Chondrocyte (in vitro differentiated cells): Measurements from ENCODE around the gene TBC1D16. TPM values are rescaled to one million over a fixed set of nuclear protein-coding genes. Genes with fewer than 3 reads are reported as not detected.
"Not testable (repeated sequence)": the region's sequence is repeated elsewhere in the genome, so short reads cannot be mapped to it uniquely, and the experiment has no call there.

Experiments used
- DNase-seq: peaks from one replicate; pipeline ENCODE4 v3.0.0; 2021; ENCODE audit warnings: mixed read lengths, low spot score
- H3K27ac Mint-ChIP-seq: one replicate; pipeline ENCODE4 v1.8.0; 2021; ENCODE audit warnings: mild to moderate bottlenecking, moderate library complexity, mixed read lengths; ENCODE audit not compliant: unreplicated experiment
- H3K27me3 Mint-ChIP-seq: 2 replicates; pipeline ENCODE4 v1.8.0; 2021; ENCODE audit warnings: low read depth, mixed read lengths
- H3K36me3 Mint-ChIP-seq: 2 replicates; pipeline ENCODE4 v1.8.0; 2021; ENCODE audit warnings: low read depth, mixed read lengths
- H3K4me1 Mint-ChIP-seq: 2 replicates; pipeline ENCODE4 v1.8.0; 2021; ENCODE audit warnings: low read depth, mild to moderate bottlenecking, mixed read lengths
- H3K4me3 Mint-ChIP-seq: one replicate; pipeline ENCODE4 v1.8.0; 2021; ENCODE audit warnings: mild to moderate bottlenecking, moderate library complexity, mixed read lengths; ENCODE audit not compliant: unreplicated experiment
- H3K9me3 Mint-ChIP-seq: 2 replicates; pipeline ENCODE4 v1.8.0; 2021; ENCODE audit warnings: low read depth, mixed read lengths
- CTCF ChIP-seq: fragments of 200-600 bp; sonication (generic); IDR thresholded peaks from 2 replicates; pipeline ENCODE4 v1.5.0; 2021; ENCODE audit warnings: antibody characterized with exemption, mild to moderate bottlenecking, moderate library complexity
- total RNA-seq: library from RNA; stranded (reverse); gene quantifications from 3 replicates; pipeline ENCODE4 v1.2.1, GENCODE V29; 2021

Gene TBC1D16
- total RNA-seq, 1 donor from 2014 or later = 51.4 TPM

GRCh38 chr17:79956853-79957252 lies 78.8 kb downstream of the TBC1D16 start:
- Mint-ChIP-seq H3K36me3 (no peaks in the 10 kb centered on the region), H3K4me3 (no peak overlapping the region), H3K27me3 (no peaks in the 10 kb centered on the region), H3K9me3 (peaks cover 4% of the 10 kb centered on the region), H3K27ac (peak overlapping the region; percentile 49), H3K4me1 (peaks cover 64% of the 10 kb centered on the region)
- peak; percentile 53 for DNase-seq
- no peak for TF ChIP-seq CTCF

GRCh38 chr17:79956441-79956735 lies 79.3 kb downstream of the TBC1D16 start:
- not testable (repeated sequence) for H3K36me3 Mint-ChIP-seq, DNase-seq, H3K27me3 Mint-ChIP-seq, H3K9me3 Mint-ChIP-seq, H3K27ac Mint-ChIP-seq, H3K4me3 Mint-ChIP-seq
- H3K4me1 Mint-ChIP-seq = peaks cover 68% of the 10 kb centered on the region

DNA sequence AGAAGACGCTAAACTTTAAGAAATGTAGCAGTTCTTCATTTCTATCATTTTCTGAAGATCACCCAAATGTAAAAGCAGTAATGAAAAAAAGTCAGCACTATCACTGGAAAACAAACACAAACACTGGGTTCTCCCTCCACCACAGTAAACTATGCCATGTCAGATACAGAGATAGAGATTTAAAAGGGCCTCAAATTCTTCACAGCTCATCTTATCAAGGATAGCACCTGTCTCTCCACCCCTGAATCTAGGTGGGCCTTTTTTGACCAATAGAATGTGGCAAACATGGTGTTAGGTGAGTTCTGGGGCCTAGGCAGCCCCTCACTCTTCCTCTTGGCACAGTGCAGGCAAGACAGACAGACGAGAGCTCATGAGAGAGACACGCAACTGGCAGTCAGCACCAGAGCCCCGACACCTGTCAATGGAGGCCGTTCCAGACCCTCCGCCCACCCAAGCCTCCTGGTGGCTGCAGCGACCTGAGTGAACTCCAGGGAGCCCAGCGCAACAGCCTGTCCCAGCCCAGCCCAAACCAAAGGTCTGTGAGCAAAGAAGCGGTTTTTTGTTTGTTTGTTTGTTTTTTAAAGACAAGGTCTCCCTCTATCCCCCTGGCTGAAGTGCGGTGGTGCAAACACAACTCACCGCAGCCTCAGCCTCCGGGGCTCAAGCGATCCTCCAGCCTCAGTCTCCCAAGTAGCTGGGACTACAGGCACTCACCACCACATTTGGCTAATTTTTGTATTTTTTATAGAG lies 79.8 kb downstream of the TBC1D16 start:
- H3K4me3 Mint-ChIP-seq = no peak overlapping the region
- TF ChIP-seq CTCF = no peak
- no peaks in the 10 kb centered on the region for H3K36me3 Mint-ChIP-seq
- no peaks in the 10 kb centered on the region for H3K27me3 Mint-ChIP-seq
- H3K4me1 Mint-ChIP-seq = peaks cover 69% of the 10 kb centered on the region
- peak overlapping the region; percentile 67 for H3K27ac Mint-ChIP-seq
- no peaks in the 10 kb centered on the region for H3K9me3 Mint-ChIP-seq
- DNase-seq = peak; percentile 77

DNA sequence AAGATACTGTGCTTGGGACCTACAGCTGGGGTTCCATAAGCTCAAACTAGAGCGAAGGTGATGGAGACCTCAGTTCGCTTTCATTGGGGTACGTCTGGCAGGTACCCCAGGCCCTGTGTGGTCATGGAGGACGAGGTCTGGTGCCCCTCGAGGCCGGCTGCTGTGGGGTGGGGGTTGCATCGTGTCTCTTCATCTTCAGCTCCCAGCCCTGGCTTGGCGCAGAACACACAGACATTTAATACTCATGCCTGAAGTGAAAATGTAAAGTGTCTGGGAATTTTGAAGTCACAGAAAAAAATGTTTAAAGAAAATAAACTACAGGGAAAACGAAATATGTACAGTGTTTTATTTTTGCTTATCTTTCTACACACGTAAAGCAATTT lies 80.5 kb downstream of the TBC1D16 start:
- Mint-ChIP-seq H3K4me1 (peaks cover 69% of the 10 kb centered on the region), H3K27me3 (no peaks in the 10 kb centered on the region), H3K27ac (peak overlapping the region; percentile 78), H3K36me3 (no peaks in the 10 kb centered on the region), H3K9me3 (no peaks in the 10 kb centered on the region), H3K4me3 (no peak overlapping the region)
- TF ChIP-seq CTCF = no peak
- peak; percentile 67 for DNase-seq

DNA sequence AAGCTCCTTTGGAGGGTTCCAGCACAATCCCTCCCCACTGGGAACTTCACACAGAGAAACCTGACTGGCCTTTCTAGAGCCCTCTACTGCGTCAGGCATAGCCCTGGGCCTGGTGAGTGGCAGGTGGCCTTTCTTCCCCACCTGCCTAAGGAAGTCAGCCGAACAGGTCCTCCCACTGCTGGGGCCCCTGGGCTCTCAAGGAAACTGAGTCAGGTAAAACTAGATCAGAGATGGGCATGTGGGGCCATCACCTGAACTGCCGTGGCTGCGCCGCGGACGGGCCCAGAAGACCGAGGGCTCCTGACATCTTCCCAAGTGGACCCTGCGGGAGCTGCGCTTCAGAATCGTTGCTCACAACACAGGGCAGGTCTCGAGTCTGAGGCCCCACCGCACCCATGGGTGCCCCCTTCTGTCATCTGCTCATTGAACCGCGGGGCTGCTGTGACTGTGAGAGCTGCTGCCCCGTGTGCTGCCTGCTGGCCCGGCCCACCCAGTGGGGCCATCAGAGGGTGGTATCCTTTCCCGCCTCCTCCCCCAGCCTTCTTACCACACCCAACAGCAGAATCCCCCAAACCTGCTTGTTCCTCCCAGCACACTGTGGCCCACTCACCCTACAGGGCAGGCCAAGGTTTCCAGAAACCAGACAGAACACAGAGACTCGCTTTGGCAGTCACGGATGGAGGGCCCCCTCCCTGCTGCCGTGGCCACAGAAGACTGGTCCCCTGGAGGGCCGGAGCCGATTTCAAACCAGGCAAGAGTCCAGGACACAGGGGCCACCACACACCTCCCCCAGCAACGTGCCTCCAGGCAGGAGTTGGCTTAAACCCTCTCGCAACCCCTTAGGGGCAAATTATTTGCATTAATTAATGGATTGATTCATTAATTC lies 81.1 kb downstream of the TBC1D16 start:
- peaks cover 69% of the 10 kb centered on the region for H3K4me1 Mint-ChIP-seq
- no peaks in the 10 kb centered on the region for H3K27me3 Mint-ChIP-seq
- no peaks in the 10 kb centered on the region for H3K9me3 Mint-ChIP-seq
- peaks cover 5% of the 10 kb centered on the region for H3K36me3 Mint-ChIP-seq
- DNase-seq = peak; percentile 75
- H3K4me3 Mint-ChIP-seq = no peak overlapping the region
- peak overlapping the region; percentile 78 for H3K27ac Mint-ChIP-seq
- TF ChIP-seq CTCF = no peak
